ENCODE results near the gene MLXIP.

MLXIP gene

DNA sequence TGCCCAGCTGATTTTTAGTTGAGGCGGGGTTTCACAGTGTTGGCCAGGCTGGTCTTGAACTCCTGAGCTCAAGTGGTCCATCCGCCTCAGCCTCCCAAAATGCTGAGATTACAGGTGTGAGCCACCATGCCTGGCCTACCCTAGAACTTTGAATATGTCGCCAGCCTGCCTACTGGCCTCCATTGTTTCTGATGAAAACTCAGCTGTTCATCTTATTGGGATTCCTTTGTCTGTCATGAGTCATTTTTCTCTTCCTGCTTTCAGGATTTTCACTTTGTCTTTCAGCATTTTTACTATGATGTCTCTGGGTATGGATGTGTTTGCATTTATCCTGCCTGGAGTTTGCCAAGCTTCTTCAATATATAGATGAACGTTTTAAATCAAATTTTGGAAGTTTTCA, 116.8 kb downstream of the MLXIP start:
- no peak overlapping the region for H3K4me3 ChIP-seq
- H3K27ac ChIP-seq = no peak overlapping the region
